ENCODE measurements around the gene VIT. TPM values are rescaled to one million over a fixed set of nuclear protein-coding genes. Genes with fewer than 3 reads are reported as not detected.

VIT gene
- total RNA-seq, 1 donor from 2014 or later, result 3.9 TPM

DNA sequence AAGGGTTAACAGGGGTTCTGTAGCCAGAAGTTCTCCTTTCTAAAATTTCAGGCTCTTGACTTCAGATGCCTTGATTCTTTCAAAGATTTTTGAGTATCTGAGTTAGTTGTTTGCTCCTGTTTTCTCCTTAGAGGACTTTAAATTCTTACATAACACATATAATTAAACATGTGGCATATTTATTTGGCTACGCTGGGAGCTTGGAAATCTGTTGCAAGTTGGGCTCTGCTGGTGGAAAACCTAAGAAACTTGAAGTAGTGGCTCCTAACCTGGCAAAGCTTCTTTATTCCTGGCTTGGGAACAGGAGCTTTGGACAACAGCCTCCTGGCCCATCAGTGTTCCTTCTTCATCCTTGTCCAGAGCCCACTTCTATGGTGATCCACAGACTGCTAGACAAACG lies 72.6 kb downstream of the VIT start:
- no peak for DNase-seq (ENCODE audit: low spot score)

DNA sequence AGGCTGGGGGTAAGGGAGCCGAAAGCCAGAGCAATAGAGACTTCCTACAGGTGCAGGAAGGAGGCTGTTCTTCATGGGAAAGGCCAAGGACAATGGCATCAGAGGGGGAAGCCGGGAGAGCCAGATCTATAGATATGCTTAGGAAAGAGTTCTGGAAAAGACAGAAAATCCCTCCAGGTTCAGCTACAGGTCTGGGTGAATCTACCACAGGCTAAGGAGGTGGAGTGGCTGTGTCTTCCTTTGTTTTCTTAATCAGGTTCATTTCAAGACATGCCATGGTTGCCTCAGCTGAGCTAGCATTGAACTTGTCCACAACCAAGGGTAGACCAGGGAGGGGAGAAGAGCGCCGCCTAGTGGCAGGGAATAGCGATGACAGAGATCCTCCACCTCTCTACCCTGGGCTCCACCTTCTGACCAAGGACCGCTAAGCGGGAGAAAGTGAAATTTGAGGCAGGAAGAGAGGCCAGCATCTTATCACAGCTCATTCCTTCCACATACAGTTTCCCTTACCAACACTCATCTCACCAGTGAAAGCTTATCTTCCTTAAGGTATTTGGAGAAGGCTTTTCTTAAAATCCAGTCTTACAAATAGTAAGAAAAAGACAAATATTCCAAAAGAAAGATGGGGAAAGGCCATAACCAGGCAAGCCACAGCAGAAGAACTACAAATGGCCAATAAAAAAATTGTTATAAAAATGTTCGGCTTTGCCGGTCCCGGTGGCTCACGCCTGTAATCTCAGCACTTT lies 74.2 kb downstream of the VIT start:
- no peak for DNase-seq (ENCODE audit: low spot score)

- no peak for DNase-seq (ENCODE audit: low spot score)
Observed at GRCh38 chr2:36771671-36772070, 75.2 kb downstream of the VIT start.

DNA sequence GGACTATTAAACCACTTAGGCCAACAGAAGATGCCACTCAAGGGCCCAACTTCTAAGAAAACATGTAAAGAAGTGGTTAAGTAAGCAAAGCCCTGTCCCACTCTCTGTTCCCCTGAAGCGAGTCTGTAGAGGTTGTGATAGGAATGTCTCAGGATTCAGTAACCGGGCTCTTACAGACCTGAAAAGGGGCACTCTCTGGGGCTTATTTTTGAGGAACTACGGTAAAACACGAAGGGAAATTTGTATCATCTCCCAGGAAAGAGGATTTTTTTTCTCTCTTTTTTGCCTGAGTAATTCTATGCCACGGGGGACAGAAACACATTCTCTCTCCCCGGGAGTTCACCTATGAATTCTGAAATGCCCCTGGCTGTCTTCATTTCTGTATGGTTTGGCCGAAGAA lies 77.4 kb downstream of the VIT start:
- DNase-seq (ENCODE audit: low spot score), result no peak

GRCh38 chr2:36775261-36775660 lies 78.8 kb downstream of the VIT start:
- no peak for DNase-seq (ENCODE audit: low spot score)

DNA sequence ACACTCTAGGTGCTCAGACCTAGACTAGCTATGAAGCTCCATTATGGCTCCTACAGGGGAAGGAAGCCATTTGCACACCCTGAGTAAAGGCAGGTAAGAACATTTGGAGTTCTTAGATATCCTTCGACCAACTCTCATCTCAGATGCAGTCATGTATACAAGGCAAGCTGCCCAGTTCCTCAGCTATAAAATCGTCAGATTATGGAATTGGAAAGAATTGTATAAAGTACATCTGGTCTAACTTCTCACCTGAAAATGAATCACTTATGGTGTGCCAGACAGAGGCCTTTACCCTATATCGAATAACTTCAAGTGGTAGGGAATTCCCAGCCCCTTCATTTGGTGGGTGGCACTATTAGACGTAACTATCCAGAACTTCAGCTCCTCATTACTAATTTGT lies 79.3 kb downstream of the VIT start:
- no peak for DNase-seq (ENCODE audit: low spot score)

DNA sequence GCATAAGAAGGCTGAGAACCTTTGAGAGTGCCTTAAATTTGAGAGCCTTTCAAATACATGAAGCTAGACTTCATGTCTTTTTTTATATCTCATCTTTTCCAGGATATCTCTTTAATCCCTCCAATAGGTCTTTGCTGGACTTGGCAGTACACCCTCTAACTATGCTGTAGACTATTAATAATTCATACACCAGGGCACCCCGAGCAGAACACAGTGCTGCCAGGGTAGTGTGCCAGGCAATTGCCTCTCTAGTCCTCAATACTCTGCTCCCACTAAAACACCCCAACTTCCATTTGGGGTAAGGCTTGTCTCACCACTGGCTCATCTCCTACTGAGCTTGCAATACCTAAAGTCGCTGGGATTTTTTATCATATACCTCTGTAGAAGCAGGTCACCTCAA lies 80.8 kb downstream of the VIT start:
- no peak for DNase-seq (ENCODE audit: low spot score)

- DNase-seq (ENCODE audit: low spot score), result no peak
Observed at GRCh38 chr2:36777788-36778187, 81.3 kb downstream of the VIT start.

DNA sequence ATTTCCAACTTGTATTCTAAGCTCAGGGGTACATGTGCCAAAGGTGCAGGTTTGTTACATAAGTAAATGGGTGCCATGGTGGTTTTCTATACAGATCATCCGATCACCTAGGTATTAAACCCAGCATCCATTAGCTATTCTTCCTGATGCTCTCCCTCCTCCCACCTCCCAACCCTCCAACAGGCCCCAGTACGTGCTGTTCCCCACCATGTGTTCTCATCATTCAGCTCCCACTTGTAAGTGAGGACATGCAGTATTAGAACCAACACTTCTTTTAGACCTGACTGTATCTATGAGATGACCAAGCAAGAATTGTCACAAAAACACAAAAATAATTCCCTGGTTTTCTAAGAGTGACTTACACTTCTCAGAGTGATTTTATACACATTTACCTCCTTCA lies 83.0 kb downstream of the VIT start:
- DNase-seq (ENCODE audit: low spot score), result no peak

- peak; percentile 65 for DNase-seq (ENCODE audit: low spot score)
Observed at GRCh38 chr2:36780231-36780839, 83.8 kb downstream of the VIT start.

DNA sequence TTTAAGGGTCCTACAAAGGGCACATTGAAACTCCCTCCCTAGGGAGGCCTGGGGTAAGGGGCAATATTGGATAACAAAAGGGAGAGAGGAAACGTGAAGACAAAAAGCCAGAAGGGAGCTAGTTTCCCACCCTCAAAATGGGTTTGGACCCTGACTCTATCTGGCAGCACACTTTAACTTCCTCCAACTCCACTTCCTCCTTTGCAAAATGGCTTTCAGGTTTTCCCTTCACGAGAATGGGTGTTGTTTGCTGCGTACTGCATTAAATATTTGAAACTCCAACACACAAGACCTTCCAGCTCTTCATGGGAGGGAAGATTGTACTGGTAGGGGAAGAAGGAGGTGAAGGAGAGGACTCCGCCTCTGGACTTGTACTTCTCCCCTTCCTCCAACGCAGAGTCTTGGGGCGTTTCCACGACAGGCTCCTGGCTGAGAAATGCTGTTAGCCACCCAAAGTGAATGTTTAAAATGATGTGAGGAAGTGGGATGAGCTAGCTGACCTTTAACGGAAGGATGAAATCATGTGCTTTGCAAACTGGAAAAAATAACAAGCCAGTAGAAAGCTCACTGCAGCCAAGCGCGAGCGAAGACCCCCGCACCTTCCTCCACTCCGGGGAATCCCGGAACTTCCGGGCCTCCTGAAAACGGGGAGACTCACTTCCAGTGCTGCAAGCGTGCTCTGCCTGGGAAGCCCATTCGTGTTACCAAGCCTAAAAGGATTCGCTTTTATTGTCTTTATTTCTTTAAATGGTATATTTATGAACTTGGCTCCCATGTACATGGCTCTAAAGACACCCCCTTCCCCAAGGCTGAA lies 85.6 kb downstream of the VIT start:
- no peak for DNase-seq (ENCODE audit: low spot score)

- no peak for DNase-seq (ENCODE audit: low spot score)
Observed at GRCh38 chr2:36783246-36783645, 86.7 kb downstream of the VIT start.

DNA sequence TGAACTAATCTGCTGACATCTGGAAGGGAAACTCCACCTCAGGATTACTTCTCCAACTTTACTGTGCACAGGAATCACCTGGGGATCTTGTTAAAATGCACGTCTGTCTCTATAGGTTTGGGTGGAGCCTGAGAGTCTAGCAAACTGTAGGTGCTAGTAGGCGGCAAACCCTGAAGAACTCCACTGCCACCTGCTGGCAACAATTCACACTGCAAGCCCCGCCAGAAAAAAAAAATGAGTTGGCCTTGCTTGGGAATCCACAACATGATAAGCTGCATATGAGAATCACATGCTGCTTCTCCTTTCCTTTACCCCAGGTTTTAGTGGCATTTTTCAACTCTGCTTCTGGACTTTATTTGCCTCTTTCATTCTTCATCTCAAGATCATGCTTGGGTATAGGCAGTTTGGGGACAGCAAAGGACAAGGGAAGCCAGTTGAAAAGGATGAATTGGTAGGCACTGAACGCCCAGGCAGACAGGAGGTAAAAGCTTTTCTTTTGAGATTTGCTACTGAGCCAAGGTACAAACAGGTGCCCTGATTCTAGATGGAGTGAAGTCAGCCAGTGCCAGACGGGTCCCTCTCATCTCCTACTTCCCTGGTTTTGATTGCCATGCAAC lies 88.8 kb downstream of the VIT start:
- peak; percentile 83 for DNase-seq (ENCODE audit: low spot score)

DNA sequence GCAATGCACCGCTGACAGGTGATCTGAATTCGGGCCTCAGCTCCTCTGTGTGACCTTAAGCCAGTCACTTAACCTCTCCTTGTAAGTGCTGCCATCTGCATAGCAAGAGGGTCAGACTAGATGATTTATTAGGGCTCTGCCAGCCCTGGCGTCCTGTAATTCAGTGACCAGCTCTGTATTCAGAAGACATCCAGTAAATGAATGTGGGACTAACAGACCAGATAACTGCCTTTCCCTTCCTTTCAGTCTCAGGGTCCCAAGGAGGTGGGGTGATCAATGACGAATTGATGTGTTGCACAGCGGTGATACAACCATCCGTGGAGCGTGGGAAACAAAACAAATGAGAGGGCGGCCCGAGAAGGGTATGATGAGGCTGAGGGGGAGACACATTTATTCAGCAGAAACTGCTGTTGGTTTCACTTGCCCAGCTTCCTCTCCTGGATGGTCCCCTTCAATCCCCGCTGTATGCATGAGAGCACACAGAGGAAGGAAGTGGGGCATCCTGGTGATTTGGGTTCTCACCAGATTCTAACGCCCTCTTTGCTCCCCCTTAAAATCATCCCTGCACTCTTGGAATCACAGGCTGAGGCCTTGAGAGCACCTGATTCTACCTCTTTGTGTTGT lies 92.8 kb downstream of the VIT start:
- DNase-seq (ENCODE audit: low spot score), result no peak

- DNase-seq (ENCODE audit: low spot score), result no peak
Observed at GRCh38 chr2:36792951-36793350, 96.4 kb downstream of the VIT start.

- no peak for DNase-seq (ENCODE audit: low spot score)
Observed at GRCh38 chr2:36797324-36798070, 101.0 kb downstream of the VIT start.

DNA sequence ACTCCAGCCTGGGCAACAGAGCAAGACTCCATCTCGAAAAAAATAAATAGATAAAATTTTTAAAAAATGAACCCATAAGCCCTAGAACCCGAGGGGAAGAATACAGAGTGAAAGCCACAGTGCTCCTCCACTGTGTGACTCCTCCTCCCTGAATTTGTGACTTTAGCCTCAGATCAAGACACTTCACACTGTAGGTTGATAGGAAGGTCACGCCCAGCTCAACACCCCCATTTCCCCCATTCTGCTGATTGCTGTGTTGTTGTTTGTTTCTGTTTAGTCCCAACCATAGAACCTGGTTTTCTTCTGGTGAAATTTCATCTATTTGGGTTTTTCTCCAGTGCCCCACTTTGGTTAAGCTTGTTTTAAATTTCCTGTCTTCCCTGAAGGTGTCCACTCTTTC lies 102.2 kb downstream of the VIT start:
- no peak for DNase-seq (ENCODE audit: low spot score)

DNA sequence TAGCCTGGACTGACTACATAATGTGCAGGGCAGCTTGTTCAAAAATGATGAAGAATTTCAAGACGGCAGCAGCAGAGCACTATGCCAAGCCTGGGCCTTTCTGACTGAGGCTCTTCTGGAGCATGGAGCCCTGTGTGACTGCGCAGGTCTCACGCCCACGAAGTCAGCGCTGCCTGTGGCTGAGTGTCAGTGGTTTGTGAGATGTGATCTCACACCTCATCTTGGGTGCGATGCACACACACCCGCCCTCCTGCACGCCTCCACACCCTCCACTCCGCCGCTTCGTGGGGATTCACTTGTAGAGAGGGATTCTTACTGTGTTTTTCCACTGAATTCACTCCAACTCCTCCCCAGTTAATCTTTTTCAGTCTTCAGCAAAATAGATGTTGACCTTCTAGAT lies 103.9 kb downstream of the VIT start:
- no peak for DNase-seq (ENCODE audit: low spot score)

DNA sequence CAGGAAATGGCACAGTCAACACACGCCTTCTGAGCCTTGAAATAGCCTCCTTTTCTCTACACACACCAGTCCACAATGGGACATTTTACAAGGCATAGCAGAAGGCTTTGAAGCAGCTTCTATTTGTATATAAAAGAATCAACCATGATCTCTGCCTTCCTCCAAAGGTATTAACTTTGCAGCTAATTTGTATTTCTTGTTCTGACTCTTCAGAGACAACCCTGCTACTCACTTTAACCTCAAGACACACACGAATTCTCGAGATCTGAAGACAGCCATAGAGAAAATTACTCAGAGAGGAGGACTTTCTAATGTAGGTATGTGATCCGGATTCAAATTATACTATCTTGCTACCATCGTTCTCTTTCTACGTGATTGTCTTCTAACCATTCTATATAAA lies 104.6 kb downstream of the VIT start:
- no peak for DNase-seq (ENCODE audit: low spot score)

DNA sequence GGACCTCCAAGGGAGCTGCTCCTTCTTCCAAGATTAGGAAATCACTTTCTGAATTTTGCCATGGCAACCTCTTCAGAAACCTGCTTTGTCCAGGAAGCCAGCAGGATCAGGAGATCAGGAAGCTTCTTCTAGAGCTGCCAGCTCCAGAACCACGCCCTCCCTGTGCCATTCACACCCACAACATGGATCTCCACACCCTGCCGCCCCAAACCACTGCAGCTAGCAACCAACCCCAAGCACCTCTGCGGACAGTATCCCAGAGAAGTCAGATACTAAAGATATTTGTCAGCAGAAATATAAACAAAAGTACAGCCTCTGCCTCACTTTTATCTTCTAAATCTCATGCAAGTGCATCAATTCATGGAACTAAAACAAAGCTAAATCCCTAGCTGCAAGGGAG lies 106.4 kb downstream of the VIT start:
- no peak for DNase-seq (ENCODE audit: low spot score)

GRCh38 chr2:36805635-36806224 lies 109.2 kb downstream of the VIT start:
- no peak for DNase-seq (ENCODE audit: low spot score)

Measured in umbilical cord (tissue), 2 donors.